A549 treated with GW870086 at 1 μM for 4 hours (cell line): ENCODE measurements around the gene RIN3. TPM values are rescaled to one million over a fixed set of nuclear protein-coding genes. Genes with fewer than 3 reads are reported as not detected.

Source experiments
- total RNA-seq: library from RNA; stranded (reverse); fragments of 200-300 nt; extraction: Qiagen RNA extraction; gene quantifications from 5 replicates; pipeline ENCODE4 v1.2.3, GENCODE V29; 2022; ENCODE audit warnings: low read depth

RIN3 gene, protein sequence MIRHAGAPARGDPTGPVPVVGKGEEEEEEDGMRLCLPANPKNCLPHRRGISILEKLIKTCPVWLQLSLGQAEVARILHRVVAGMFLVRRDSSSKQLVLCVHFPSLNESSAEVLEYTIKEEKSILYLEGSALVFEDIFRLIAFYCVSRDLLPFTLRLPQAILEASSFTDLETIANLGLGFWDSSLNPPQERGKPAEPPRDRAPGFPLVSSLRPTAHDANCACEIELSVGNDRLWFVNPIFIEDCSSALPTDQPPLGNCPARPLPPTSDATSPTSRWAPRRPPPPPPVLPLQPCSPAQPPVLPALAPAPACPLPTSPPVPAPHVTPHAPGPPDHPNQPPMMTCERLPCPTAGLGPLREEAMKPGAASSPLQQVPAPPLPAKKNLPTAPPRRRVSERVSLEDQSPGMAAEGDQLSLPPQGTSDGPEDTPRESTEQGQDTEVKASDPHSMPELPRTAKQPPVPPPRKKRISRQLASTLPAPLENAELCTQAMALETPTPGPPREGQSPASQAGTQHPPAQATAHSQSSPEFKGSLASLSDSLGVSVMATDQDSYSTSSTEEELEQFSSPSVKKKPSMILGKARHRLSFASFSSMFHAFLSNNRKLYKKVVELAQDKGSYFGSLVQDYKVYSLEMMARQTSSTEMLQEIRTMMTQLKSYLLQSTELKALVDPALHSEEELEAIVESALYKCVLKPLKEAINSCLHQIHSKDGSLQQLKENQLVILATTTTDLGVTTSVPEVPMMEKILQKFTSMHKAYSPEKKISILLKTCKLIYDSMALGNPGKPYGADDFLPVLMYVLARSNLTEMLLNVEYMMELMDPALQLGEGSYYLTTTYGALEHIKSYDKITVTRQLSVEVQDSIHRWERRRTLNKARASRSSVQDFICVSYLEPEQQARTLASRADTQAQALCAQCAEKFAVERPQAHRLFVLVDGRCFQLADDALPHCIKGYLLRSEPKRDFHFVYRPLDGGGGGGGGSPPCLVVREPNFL
- total RNA-seq = 18.4 to 25.2 TPM (median 24.0 TPM) in 5 replicates

DNA sequence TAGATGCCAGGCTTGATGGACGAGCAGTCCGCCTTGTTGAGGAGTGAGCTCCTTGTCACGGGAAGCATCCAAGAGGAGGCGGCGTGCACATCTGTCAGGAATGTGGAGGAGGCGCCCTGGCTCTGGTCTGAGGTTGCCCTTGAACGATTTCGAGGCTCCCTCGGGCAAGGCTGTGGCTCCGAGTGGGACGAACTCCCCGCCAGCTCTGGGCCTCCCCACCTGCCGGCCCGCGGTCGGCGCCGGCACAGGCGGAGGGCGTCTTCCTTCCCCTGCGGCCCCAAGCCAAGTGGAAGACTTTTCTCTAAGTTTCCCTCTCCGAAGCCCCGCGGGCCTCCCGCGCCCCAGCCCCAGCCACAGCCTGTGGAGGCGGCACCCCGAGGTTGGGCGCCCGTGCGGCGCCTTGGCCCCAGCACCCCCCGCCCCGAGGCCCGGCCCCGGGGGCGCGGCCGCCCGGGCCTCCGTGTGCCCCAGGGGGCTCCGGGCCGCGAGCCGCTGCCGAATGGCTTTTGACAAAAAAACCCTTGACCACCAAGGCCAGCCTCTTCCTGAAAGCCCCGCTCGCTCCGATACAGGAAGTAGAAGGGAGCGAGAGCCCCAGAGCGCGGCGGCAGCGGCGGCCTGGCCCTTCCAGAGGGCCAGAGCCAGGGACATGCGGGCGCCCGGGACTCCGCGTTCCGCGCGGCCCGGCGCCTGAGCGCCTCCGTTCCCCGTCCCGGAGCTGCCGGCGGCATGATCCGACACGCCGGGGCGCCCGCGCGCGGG lies at the start of gene RIN3:
TSS of gene RIN3 (plus strand) at position 578 of the 762 bp plus-strand sequence. CDS start at position 730, 152 bp downstream.

Other genes with a start within 250 kb of the RIN3 start
- 0.05 to 0.25 TPM (median 0.10 TPM) in 5 replicates for gene SLC24A4, start 190.6 kb upstream of the RIN3 start, total RNA-seq
- 51.6 to 61.4 TPM (median 58.2 TPM) in 5 replicates for gene LGMN, start 234.8 kb downstream of the RIN3 start, total RNA-seq